Upper lobe of left lung (tissue), 4 donors: ENCODE results near the gene TMEM239.

Experiments
- CTCF ChIP-seq, 6 experiments: fragments of 450-650 bp in 4 of 6; fragments of 200-600 bp in 2 of 6; sonication (generic) in 2 of 6; IDR thresholded peaks; one replicate each; pipeline ENCODE4 v1.5.1; 2016 to 2019; ENCODE audit warnings: antibody characterized with exemption in 6 of 6
- EP300 ChIP-seq, 4 donors: sonication (generic); formaldehyde crosslinking; IDR thresholded peaks; one replicate each; pipeline ENCODE4 v1.5.1; 2017; ENCODE audit warnings: antibody characterized with exemption in 4 of 4, control low read depth in 2 of 4
- POLR2A ChIP-seq, 4 donors: fragments of 450-650 bp; IDR thresholded peaks; one replicate each; pipeline ENCODE4 v1.5.1; 2016 to 2017; ENCODE audit warnings: antibody characterized with exemption in 4 of 4, mild to moderate bottlenecking in 2 of 4
- POLR2AphosphoS5 ChIP-seq, 2 donors: sonication (generic); formaldehyde crosslinking; IDR thresholded peaks; one replicate each; pipeline ENCODE4 v1.5.1; 2017; ENCODE audit warnings: antibody characterized with exemption in 2 of 2

DNA sequence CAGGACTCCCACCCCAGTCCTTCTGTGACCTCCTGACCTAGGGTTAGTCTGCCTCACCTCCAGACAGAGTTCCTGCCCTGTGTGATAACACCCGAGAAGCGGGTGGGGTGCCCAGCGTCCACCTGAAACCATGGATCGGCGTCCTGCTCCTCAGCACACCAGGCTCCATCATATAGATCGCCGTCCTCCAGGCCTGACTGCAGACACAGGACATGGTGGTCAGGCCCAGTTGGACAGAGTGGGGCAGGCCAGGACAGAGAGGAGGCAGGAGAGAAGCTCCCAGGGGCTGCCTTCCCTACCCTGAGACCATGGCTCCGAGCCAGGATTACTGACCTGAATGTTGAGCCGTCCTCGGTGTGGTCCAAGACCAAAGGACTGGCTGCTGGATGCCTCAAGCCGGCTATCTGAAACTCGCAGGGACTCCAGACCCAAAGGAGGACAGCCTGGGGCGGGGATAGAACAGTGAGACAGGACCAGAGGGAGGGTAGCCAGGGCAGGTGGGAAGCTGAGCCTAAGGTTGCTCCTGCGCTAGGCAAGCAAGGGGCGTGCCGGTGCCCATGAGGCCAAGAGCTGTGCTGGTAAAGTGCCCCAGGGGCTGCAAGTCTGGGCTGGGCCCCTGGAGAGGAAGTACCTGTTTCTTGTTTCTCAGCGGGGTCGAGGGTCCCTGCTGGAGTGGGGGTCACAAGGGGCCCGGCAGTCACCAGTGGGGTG is 17.9 kb upstream of the TMEM239 start:
- TF ChIP-seq POLR2A (IDR thresholded peaks at IDR 0.05) (no peak), CTCF (IDR thresholded peaks at IDR 0.05) (no peak), EP300 (IDR thresholded peaks at IDR 0.05) (no peak), POLR2AphosphoS5 (IDR thresholded peaks at IDR 0.05) (no peak)
